ENCODE measurements around the gene LAMB2.

DNA sequence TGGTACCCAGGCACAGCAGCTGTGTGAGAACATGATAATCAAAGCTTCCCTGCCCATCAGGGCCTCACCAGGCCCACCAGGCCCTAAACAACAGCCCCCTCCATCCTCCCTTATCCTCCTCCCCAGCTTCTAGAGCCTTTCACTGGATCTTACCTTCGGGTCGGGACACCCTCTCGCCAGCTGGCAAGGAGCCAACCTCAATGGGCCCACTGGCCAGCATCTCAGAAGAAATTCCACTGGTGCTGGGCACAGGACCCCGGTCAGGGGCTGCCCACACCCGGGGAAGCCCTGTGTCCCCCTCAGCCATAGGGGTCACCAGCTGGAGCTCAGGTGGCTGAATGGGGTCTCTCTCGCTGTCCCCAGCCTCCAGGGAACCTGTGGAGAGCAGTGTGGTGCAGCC lies 21.5 kb downstream of the LAMB2 start:
- TF ChIP-seq SPI1 (IDR thresholded peaks at IDR 0.05; ENCODE audit: low read depth, low read length) (no peak), POLR2A (IDR thresholded peaks at IDR 0.05; ENCODE audit: low read depth, low read length) (no peak), POLR2AphosphoS5 (IDR thresholded peaks at IDR 0.05; ENCODE audit: low read depth, low read length) (no peak), TAF1 (IDR thresholded peaks at IDR 0.05; ENCODE audit: low read depth, low read length) (no peak), POU2F2 (IDR thresholded peaks at IDR 0.05; ENCODE audit: low read depth, low read length) (no peak)

Measured in GM12891 (cell line).